HG03558 (cell line): ENCODE measurements around the gene ZFAND5.

Experiments used
- ATAC-seq: cut with Tn5 transposase; IDR thresholded peaks from one replicate; pipeline ENCODE4 v1.9.1; 2021; ENCODE audit warnings: moderate number of reproducible peaks; ENCODE audit not compliant: unreplicated experiment; ENCODE audit errors: extremely low read depth

ZFAND5 gene

DNA sequence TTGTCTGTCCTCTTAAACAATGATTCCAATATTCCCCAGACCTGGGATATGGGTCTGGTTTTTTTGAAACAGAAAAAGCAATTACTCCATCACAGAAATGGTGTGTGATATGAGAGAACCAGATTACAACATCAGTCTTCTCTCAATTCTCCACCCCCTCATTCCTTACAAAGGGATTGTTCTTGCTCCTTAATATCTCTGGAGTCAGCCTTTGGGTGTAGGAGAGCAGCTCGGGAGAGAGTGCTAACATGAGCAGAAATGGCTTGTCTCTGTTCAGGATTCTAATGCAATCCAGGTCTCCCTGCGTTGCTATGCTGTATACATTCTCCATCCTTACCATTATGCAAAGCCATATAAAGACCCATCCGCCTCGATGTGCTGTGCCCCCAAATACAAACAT is 32.7 kb downstream of the ZFAND5 start:
- ATAC-seq: no peak

DNA sequence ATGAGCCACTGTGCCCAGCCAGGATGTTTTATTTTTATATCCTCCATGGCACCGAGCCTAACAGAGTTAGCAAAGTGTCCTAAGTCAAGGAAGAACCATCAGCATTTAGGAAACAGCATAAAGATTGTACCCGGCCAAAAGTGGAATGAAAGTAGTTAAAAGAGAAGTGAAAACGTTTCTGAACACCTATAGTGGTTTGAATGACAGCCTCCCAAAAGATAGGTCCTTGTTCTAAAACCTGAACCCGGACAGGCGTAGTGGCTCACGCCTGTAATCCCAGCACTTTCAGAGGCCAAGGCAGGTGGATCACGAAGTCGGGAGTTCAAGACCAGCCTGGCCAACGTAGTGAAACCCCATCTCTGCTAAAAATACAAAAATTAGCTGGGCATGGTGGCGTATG is 37.4 kb downstream of the ZFAND5 start:
- no peak for ATAC-seq

DNA sequence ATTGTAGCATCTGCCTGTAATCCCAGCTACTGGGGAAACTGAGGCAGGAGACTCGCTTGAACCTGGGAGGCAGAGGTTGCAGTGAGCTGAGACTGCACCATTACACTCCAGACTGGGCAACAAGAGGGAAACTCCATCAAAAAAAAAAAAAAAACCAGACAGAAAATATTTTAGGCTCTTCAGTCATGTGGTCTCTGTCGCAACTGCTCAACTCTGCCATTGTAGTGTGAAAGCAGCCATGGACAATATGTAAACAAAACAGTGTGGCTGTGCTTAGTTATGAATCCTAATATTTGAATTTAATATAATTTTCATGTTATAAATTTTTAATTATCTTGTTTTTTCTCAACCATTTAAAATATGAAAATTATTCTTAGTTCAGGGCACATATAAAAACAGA is 38.4 kb downstream of the ZFAND5 start:
- ATAC-seq: no peak

DNA sequence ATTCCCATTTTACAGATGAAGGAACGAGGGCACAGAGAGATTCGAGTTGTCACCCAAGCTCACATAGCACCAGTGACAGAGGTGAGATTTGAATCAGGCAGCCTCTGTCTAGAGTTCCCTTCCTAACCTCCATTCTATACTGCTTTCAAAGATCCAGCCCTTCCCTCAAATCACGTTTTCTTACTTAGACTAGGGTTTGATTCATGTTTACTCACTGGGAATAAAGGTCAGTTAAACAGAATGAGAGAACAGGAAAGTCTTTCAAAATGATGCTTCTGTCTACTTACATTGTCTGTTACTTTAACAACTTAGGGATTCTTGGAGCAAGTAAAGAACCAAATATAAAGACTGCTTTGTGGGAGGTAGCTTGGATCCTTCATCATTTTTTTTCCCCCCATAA is 40.0 kb downstream of the ZFAND5 start:
- ATAC-seq: no peak

DNA sequence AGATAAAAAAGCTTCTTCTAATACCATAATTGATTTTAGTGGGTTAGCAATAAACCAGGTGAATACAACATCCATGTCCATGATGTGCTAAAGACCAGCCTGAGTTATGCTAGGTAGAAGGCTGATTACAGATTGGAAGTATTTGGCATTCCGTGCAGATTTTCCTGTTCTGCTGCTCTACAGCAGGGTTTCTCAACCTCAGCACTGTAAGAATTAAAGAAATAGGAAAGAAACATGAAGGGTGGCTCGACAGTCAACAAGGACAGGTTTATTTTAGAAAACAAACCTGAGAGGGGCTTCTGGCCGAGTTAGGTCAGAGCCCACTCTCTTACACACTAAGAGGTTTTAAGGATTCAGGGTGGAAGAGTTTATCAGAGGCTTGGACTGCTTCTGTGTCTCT is 42.3 kb downstream of the ZFAND5 start:
- ATAC-seq: no peak

DNA sequence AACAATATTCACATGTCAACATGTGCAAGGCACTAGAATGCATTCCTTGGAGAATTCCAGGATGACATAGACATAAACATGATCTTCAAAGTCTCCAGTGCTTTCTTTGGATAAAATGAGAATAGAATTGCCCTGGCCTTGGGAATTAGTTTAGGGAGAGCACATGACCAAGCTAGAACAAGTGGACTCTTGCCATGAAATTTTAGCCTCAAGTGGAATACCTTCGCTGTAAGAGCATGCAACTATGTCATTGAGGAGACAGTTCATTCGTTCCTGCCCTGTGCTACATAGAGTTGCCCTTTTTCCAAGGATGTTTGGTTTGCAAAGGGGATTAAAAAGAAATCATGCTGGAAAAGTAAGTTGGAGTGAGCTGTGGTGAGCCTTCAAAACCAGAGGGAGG is 42.7 kb downstream of the ZFAND5 start:
- ATAC-seq: no peak

DNA sequence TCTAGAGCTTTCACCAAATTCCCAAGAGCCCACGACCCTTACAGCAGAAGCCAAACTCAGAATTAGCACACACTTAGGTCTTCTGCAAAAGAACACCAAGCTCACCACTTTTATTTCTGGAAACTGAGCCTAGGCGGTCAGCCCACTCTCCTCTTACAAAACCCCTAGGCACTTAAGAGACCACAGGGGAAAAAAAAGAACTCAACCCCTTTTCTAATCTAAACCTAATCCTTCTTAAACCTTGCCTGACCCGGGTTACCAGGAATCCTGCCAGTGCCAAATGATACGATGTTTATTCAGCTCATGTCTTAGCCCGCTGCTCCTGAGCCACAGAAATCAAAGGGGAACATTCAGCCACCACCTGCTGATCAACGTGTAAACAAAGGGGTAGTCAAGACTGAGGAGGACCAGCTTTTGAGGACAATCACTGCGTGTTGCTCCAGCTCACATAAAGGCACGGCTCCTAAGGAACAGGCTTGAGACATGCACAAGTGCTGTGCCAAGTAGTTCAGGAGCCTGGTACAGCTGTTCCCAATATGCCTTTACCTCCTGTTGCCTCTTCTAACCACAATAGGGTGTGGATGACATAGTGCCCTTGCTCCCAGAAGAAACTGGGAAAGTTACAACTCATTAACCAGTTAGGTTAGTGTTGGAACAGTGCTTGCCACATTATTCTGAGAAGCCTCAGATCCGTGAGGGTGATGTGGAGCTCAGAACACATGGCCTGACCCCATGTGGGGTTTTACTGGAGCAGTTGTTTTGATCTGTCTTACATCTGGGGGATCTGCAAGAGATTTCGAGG is 49.3 kb downstream of the ZFAND5 start:
- ATAC-seq: no peak

DNA sequence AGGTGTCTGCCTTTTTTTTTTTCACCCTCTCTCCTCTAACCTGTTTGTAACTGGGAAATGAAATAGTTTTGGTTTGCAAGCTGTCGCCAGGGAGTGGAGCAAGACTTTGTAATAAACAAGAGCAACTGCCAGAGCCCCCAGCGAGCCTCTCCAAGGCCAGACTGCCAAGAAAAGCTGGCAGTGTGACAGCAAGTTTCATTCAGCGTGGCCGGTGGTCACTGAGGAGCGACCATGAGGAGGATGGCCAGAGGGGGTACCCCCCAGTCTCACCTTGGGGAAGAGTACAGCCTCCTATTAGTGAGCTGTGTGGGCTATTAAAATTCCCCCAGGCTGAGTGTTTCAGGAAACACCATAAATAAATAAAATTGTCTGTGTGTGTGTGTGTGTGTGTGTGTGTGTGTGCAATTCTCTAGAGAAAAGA is 49.9 kb downstream of the ZFAND5 start:
- no peak for ATAC-seq

DNA sequence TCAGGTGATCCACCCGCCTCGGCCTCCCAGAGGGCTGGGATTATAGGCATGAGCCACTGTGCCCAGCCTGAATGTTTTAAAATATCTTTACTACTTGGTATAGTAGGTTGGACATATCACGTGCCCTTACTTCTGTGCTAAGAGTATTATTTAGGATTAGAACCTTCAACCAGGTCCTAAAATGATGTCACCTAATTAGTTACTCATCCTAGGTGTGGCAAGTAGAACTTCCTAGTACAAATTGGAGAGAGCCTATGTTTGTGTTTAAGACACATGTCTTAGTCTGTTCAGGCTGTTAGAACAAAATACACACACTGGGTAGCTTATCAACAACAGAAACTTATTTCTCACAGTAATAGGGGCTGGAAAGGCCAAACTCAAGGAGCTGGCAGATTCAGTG is 51.5 kb downstream of the ZFAND5 start:
- no peak for ATAC-seq

DNA sequence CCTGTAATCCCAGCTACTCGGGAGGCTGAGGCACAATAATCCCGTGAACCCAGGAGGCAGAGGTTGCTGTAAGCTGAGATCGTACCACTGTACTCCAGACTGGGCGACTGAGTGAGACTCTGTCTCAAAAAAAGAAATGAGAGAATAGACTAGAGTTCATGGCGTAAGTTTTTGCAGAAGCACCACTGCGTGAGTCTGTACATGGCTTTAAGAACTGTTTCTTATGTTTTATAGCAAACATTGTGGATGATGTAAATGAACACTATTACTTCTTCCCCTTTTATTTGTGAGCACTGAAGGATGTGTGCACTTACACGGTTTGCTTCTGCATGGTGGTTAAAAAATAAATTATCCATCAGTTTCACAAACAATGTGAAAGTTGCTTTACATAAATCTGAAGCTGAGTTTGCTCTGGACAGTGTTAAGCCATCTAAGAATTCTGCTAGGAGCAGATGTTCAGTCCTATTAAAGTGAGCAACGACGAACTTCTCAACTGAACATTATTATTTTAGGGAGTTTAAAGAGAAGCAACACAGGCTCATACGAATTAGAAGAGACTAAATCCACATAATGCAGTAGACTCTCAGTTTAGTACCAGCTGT is 52.5 kb downstream of the ZFAND5 start:
- ATAC-seq: no peak

DNA sequence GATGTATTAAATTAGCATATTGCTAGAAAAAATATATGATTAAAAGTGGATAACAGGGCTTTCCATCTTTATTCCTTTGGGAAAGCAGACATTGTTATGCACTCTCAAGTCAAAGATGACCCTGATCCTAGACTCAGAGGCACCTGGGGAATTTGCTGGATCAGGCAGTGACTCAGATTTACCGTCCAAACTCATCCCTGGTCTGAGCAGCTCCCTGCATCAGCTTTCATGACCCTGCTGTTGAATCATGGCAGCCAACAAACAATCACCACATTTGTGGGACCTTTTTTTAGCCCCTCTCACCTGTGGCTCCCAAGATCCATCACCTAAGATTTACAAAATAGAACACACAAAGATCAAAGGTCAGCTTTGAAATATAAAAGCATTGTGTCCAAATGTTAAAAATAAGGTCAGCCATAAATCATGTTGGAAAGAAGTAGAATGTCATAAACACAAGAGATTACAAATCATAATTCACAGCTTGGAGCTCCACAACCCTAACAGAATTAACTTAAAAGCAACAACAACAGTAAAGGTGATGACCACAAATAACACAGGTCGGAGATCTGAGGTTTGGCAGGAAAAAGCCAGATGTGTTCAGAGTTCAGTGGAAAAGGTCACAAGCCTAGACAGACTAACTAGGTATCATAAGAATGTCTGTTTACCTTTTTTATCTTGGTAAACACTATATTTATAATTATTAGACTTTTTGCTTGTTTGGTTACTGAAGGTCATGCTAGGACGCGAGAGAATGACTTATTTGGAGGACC is 55.5 kb downstream of the ZFAND5 start:
- ATAC-seq: no peak

DNA sequence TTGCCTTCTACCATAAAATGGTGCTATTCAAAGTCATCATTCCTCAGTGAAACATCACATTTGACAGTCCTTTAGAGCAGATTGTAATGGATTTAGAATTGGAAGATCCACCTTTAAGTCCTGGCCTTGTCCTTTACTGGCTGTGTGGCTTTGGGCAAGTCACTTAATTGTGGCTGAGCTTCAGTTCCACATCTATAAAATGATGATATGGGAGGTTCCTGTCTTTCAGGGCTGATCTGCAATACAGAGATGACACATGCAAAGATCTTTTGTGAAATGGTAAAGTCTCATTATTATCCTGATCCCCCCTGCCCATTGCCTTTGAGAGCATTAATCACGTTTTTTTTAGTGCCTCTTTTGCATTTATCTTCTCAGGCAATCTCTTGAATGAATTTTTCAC is 58.2 kb downstream of the ZFAND5 start:
- ATAC-seq: no peak

DNA sequence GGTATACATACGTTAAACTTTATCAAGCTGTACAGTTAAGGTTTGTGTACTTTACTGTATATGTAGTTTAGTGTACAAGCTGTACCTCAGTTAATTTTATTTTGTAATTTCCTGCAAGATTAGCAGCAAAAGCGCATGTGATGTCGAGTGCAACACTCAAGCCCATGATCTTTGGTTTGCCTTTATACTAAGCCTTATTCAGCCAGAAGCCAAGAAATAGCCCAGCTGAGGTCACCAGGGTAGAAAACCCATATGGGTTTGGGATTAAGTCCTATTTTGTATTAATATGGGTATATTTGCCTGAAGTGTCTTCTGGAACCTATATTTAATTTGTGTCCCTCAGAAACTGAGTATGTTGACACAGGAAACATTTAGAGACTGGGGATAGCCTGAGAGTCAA is 59.3 kb downstream of the ZFAND5 start:
- ATAC-seq: no peak

DNA sequence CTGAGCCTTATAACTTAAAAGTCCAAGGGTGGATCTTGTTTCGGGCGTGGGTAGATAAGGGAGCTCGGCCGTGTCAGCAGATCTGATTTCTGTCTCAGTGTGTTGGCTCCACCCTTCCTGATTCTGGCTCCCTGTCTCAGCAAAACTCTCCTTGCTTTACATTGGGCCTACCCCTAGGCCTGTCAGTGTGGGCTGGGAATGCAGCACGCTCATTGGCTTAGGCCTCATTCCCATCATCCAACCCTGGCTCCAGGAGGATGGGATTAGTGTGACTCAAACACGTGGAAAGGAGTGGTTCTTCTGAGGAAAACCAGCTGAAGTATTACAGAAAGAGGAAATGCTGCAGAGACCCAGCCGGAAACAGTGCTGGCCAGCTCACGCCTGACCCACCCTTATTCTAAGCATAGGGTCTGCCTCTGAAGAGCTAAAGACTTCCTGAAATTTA is 59.9 kb downstream of the ZFAND5 start:
- ATAC-seq: peak; percentile 60

DNA sequence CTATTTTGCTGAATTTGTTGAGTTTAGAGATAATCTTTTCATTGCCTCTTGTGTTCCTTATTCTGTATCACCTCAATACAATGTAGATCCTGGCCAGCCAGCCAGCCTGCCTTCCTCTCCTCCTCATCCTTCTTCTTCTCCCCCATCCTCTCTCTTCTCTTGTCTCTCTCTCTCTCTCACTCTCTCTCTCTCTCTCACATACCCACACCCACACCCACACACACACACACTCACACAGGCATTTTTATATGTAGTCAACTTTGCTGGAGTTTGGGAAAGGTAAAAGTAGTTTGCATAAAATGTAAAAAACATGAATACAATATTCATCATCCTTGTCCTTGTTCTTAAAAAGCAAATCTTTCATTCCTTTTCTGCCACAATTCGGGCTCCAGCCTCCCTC is 60.5 kb downstream of the ZFAND5 start:
- no peak for ATAC-seq
